Transverse colon (tissue), 3 donors: ENCODE measurements around the gene GALNT18.

Experiments used
- CTCF ChIP-seq, 5 experiments: fragments of 200-600 bp in 3 of 5; fragments of 450-650 bp in 2 of 5; sonication (generic) in 3 of 5; IDR thresholded peaks; 1 replicate in 2 of 5; 2 replicates in 3 of 5; pipeline ENCODE4 v1.5.1; 2016 to 2017; ENCODE audit warnings: antibody characterized with exemption in 5 of 5, inconsistent platforms in 3 of 5, mild to moderate bottlenecking in 2 of 5, moderate library complexity in 1 of 5
- EP300 ChIP-seq: sonication (generic); formaldehyde crosslinking; IDR thresholded peaks from one replicate; pipeline ENCODE4 v1.6.1; 2017; ENCODE audit warnings: antibody characterized with exemption, low read depth
- POLR2A ChIP-seq: fragments of 450-650 bp; IDR thresholded peaks from one replicate; pipeline ENCODE4 v1.6.1; 2016; ENCODE audit warnings: antibody characterized with exemption, mild to moderate bottlenecking, moderate library complexity

- TF ChIP-seq CTCF (IDR thresholded peaks at IDR 0.05) = no peak
- no peak for TF ChIP-seq POLR2A
- no peak for TF ChIP-seq EP300
Observed at GRCh38 chr11:11284481-11284880, 337.3 kb downstream of the GALNT18 start.
